H1 (cell line): ENCODE measurements around the gene PYGL. TPM values are rescaled to one million over a fixed set of nuclear protein-coding genes. Genes with fewer than 3 reads are reported as not detected.

Experiments used
- CTCF ChIA-PET: fragments of 300-600 bp; sonication (Branson Sonifier 250); formaldehyde crosslinking; loops from one replicate; lab custom pipeline; 2021; ENCODE audit not compliant: partially characterized antibody; lab: Charles Lee
- POLR2A ChIA-PET: fragments of 300-600 bp; sonication (Branson Sonifier 250); formaldehyde crosslinking; loops from one replicate; lab custom pipeline; 2021; ENCODE audit warnings: inconsistent platforms; ENCODE audit not compliant: partially characterized antibody; lab: Charles Lee
- DNase-seq, 2 experiments: peaks; one replicate each; pipeline versions ENCODE4 v3.0.0 to v3.0.0-alpha.2; 2010 to 2022; ENCODE audit warnings: low spot score in 2 of 2, low read depth in 1 of 2, mixed read lengths in 1 of 2
- FAIRE-seq: peaks from 2 replicates; lab custom pipeline; 2011; peaks lifted over from hg19 to GRCh38; lab: Jason Lieb, UNC
- H2AFZ ChIP-seq: 2 replicates; pipeline ENCODE4 v1.8.1; 2012; ENCODE audit warnings: low read length, inconsistent platforms
- H2AK5ac ChIP-seq: 2 replicates; pipeline ENCODE4 v1.6.1; 2013; ENCODE audit warnings: low read depth, low read length
- H2BK120ac ChIP-seq: replicated peaks from 2 replicates; pipeline ENCODE3; 2013; ENCODE audit warnings: low read depth, low read length, inconsistent platforms
- H2BK12ac ChIP-seq: 2 replicates; pipeline ENCODE4 v1.6.1; 2013; ENCODE audit warnings: low read depth, low read length
- H2BK15ac ChIP-seq: 2 replicates; pipeline ENCODE4 v1.6.1; 2013; ENCODE audit warnings: low read length
- H2BK20ac ChIP-seq: 2 replicates; pipeline ENCODE4 v1.6.1; 2013; ENCODE audit warnings: low read length
- H2BK5ac ChIP-seq: 2 replicates; pipeline ENCODE4 v1.6.1; 2013; ENCODE audit warnings: low read depth, low read length
- H3K14ac ChIP-seq: 2 replicates; pipeline ENCODE4 v1.6.1; 2013; ENCODE audit warnings: inconsistent platforms; ENCODE audit not compliant: insufficient read length
- H3K18ac ChIP-seq: 2 replicates; pipeline ENCODE4 v1.6.1; 2013; ENCODE audit warnings: low read length; ENCODE audit errors: extremely low read depth
- H3K23ac ChIP-seq: 2 replicates; pipeline ENCODE4 v1.6.1; 2013; ENCODE audit warnings: inconsistent platforms; ENCODE audit not compliant: insufficient read length
- H3K23me2 ChIP-seq: 2 replicates; pipeline ENCODE4 v1.6.1; 2013; ENCODE audit warnings: low read depth, low read length
- H3K27ac ChIP-seq: 2 replicates; pipeline ENCODE4 v1.6.1; 2011; ENCODE audit warnings: low read depth, low read length, inconsistent platforms
- H3K27me3 ChIP-seq, 4 experiments: replicated peaks in 1 of 4; 1 replicate in 1 of 4; 2 replicates in 3 of 4; pipeline versions ENCODE4 v1.6.1 to v1.8.1; 2011 to 2013; ENCODE audit warnings: low read length in 3 of 4, mild to moderate bottlenecking in 3 of 4, inconsistent platforms in 2 of 4, mixed read lengths in 2 of 4, moderate library complexity in 1 of 4; ENCODE audit not compliant: control insufficient read depth in 3 of 4, insufficient read depth in 3 of 4; ENCODE audit errors: extremely low read depth in 1 of 4
- H3K36me3 ChIP-seq, 4 experiments: 2 replicates each; pipeline versions ENCODE4 v1.6.1 to v1.8.1; 2011 to 2013; ENCODE audit warnings: mild to moderate bottlenecking in 4 of 4, low read length in 3 of 4, moderate library complexity in 2 of 4, control low read depth in 1 of 4, inconsistent platforms in 1 of 4; ENCODE audit not compliant: insufficient read depth in 4 of 4, control insufficient read depth in 2 of 4
- H3K4ac ChIP-seq: replicated peaks from 2 replicates; pipeline ENCODE3; 2013; ENCODE audit warnings: low read length, low read depth, mixed read lengths, inconsistent platforms; ENCODE audit not compliant: insufficient read length
- H3K4me1 ChIP-seq, 4 experiments: replicated peaks in 1 of 4; 1 replicate in 1 of 4; 2 replicates in 3 of 4; pipeline versions ENCODE4 v1.6.1 to v1.8.1; 2011 to 2013; ENCODE audit warnings: low read length in 3 of 4, inconsistent platforms in 2 of 4, mixed read lengths in 1 of 4; ENCODE audit not compliant: insufficient read depth in 4 of 4, control insufficient read depth in 3 of 4
- H3K4me2 ChIP-seq, 2 experiments: 2 replicates each; pipeline versions ENCODE4 v1.6.1 to v1.8.1; 2011 to 2013; ENCODE audit warnings: low read depth in 2 of 2, low read length in 2 of 2, control low read depth in 1 of 2, inconsistent platforms in 1 of 2, mild to moderate bottlenecking in 1 of 2; ENCODE audit not compliant: insufficient read depth in 1 of 2
- H3K4me3 ChIP-seq, 4 experiments: fragments of 200-600, 300-600 bp in 1 of 4; sonication (generic), shearing (Covaris generic), sonication (Bioruptor Twin) in 1 of 4; 2 replicates each; pipeline versions ENCODE4 v1.5.1 to v1.8.1; 2011 to 2016; ENCODE audit warnings: low read length in 4 of 4, low read depth in 3 of 4, control low read depth in 2 of 4, inconsistent platforms in 2 of 4, mild to moderate bottlenecking in 2 of 4, mixed read lengths in 1 of 4, moderate library complexity in 1 of 4; ENCODE audit not compliant: insufficient read depth in 2 of 4; ENCODE audit errors: extremely low read depth in 1 of 4
- H3K56ac ChIP-seq: replicated peaks from 2 replicates; pipeline ENCODE3; 2013; ENCODE audit warnings: low read depth, mild to moderate bottlenecking, mixed read lengths, low read length, inconsistent platforms; ENCODE audit not compliant: insufficient read length
- H3K79me1 ChIP-seq: 2 replicates; pipeline ENCODE4 v1.6.1; 2013; ENCODE audit warnings: low read depth, low read length, control low read depth
- H3K79me2 ChIP-seq, 2 experiments: 2 replicates each; pipeline versions ENCODE4 v1.6.1 to v1.8.1; 2012 to 2013; ENCODE audit warnings: low read length in 2 of 2, mild to moderate bottlenecking in 2 of 2, inconsistent platforms in 1 of 2; ENCODE audit not compliant: insufficient read depth in 2 of 2, control insufficient read depth in 1 of 2
- H3K9ac ChIP-seq, 4 experiments: replicated peaks in 1 of 4; 1 replicate in 1 of 4; 2 replicates in 3 of 4; pipeline versions ENCODE4 v1.6.1 to v1.8.1; 2011 to 2013; ENCODE audit warnings: low read depth in 3 of 4, low read length in 3 of 4, control low read depth in 2 of 4, mild to moderate bottlenecking in 2 of 4, moderate library complexity in 2 of 4, inconsistent platforms in 1 of 4; ENCODE audit errors: extremely low read depth in 1 of 4
- H3K9me3 ChIP-seq, 2 experiments: 2 replicates each; pipeline versions ENCODE4 v1.6.1 to v1.8.1; 2012 to 2013; ENCODE audit warnings: mild to moderate bottlenecking in 2 of 2, moderate library complexity in 2 of 2, control low read depth in 1 of 2, inconsistent platforms in 1 of 2, low read depth in 1 of 2, low read length in 1 of 2, mixed read lengths in 1 of 2; ENCODE audit not compliant: insufficient read depth in 2 of 2
- H4K20me1 ChIP-seq, 2 experiments: replicated peaks in 1 of 2; 2 replicates each; pipeline versions ENCODE3 to v1.8.1; 2011 to 2013; ENCODE audit warnings: inconsistent platforms in 2 of 2, low read length in 2 of 2, mild to moderate bottlenecking in 1 of 2; ENCODE audit not compliant: insufficient read depth in 2 of 2, control insufficient read depth in 1 of 2
- H4K5ac ChIP-seq: 2 replicates; pipeline ENCODE4 v1.6.1; 2013; ENCODE audit warnings: low read length, low read depth, mixed read lengths, inconsistent platforms; ENCODE audit not compliant: insufficient read length
- H4K8ac ChIP-seq: 2 replicates; pipeline ENCODE4 v1.8.0; 2013; ENCODE audit warnings: mild to moderate bottlenecking, moderate library complexity, low read length, inconsistent platforms; ENCODE audit not compliant: insufficient read depth; ENCODE audit errors: extremely low read depth
- H4K91ac ChIP-seq: replicated peaks from 2 replicates; pipeline ENCODE3; 2013; ENCODE audit warnings: low read length, mixed read lengths, inconsistent platforms; ENCODE audit not compliant: insufficient read length
- GTF2F1 ChIP-seq: IDR thresholded peaks from 2 replicates; pipeline ENCODE4 v1.6.1; 2012; ENCODE audit warnings: low read depth, low read length, improper control_type of control experiment, borderline replicate concordance
- MAX ChIP-seq: IDR thresholded peaks from 2 replicates; pipeline ENCODE4 v1.6.1; 2012; ENCODE audit warnings: inconsistent platforms
- PHF8 ChIP-seq: fragments of 200-600 bp; sonication (generic); conservative IDR thresholded peaks from 2 replicates; pipeline ENCODE4 v1.7.1; 2012; ENCODE audit warnings: low read depth, mild to moderate bottlenecking, inconsistent platforms, low read length, moderate library complexity
- POLR2AphosphoS5 ChIP-seq: IDR thresholded peaks from 2 replicates; pipeline ENCODE4 v1.6.1; 2011; ENCODE audit warnings: low read depth, low read length
- SAP30 ChIP-seq: fragments of 300-600 bp; sonication (generic); IDR thresholded peaks from 2 replicates; pipeline ENCODE4 v1.7.1; 2012; ENCODE audit warnings: low read length, moderate library complexity, mild to moderate bottlenecking, inconsistent platforms; ENCODE audit not compliant: insufficient read depth, insufficient replicate concordance
- SIN3A ChIP-seq, 2 experiments: IDR thresholded peaks in 1 of 2; conservative IDR thresholded peaks in 1 of 2; 2 replicates each; pipeline ENCODE4 v1.6.1; 2011 to 2012; ENCODE audit warnings: low read length in 2 of 2, improper control_type of control experiment in 1 of 2, low read depth in 1 of 2, mild to moderate bottlenecking in 1 of 2
- SP1 ChIP-seq: IDR thresholded peaks from 2 replicates; pipeline ENCODE4 v1.6.1; 2011; ENCODE audit warnings: low read depth, low read length
- SP4 ChIP-seq: IDR thresholded peaks from 2 replicates; pipeline ENCODE4 v1.6.1; 2012; ENCODE audit warnings: low read length, inconsistent platforms
- TAF1 ChIP-seq: IDR thresholded peaks from 2 replicates; pipeline ENCODE4 v1.6.1; 2011; ENCODE audit warnings: mild to moderate bottlenecking, low read depth, low read length
- WGBS, 2 experiments: shearing (Covaris generic) in 1 of 2; methylation state at CpG; one replicate each; pipeline versions ENCODE4 v1.1.6 to v1.1.7; 2013 to 2015; ENCODE audit warnings: low lambda C conversion rate in 2 of 2, mixed read lengths in 2 of 2, inconsistent platforms in 1 of 2, low coverage in 1 of 2, missing lambda C conversion rate in 1 of 2; ENCODE audit not compliant: insufficient replicate concordance in 2 of 2, insufficient coverage in 1 of 2, insufficient read length in 1 of 2; ENCODE audit errors: extremely low coverage in 1 of 2, missing lambda C conversion rate in 1 of 2; 5-methylcytosine and 5-hydroxymethylcytosine counted together
- polyA plus RNA-seq, 7 experiments: library from polyadenylated mRNA; depleted of rRNA in 3 of 7; stranded (reverse) in 5 of 7; unstranded in 2 of 7; fragments of >200 nt in 5 of 7; fragments of 200-250 nt in 2 of 7; gene quantifications; 1 replicate in 5 of 7; 2 replicates in 1 of 7; 4 replicates in 1 of 7; pipeline versions ENCODE4 v1.2.1 to v1.2.3, GENCODE V29; 2011 to 2013; ENCODE audit warnings: missing spikeins in 2 of 7, mixed read lengths in 2 of 7
- total RNA-seq: library from RNA; stranded (reverse); fragmentation: NEBNext Ultra II Directional; extraction: Animal tissue kit (Norgen Biotek cat#: 25700); gene quantifications from 2 replicates; pipeline ENCODE4 v1.2.1, GENCODE V29; 2021

PYGL gene
- total and polyA plus RNA-seq, 2 of the 8 experiments (the other 6 are each of a cell fraction or from before 2014, with no cell fraction given), result 26.1 to 50.5 TPM

GRCh38 chr14:50910495-50911420 lies 33.5 kb downstream of the PYGL start:
- peaks cover 5 to 38% (median 18%) of the 10 kb centered on the region in 4 experiments for H3K36me3 ChIP-seq
- H4K5ac ChIP-seq, result no peak overlapping the region
- no peak overlapping the region for H3K9ac ChIP-seq
- H3K18ac ChIP-seq, result no peak overlapping the region
- H3K56ac ChIP-seq, result no peak overlapping the region
- no peaks in the 10 kb centered on the region for H3K79me1 ChIP-seq
- no peaks in the 10 kb centered on the region for H3K27me3 ChIP-seq
- no peak overlapping the region for H3K4me2 ChIP-seq
- no peak overlapping the region for H2AK5ac ChIP-seq
- H2BK15ac ChIP-seq, result no peak overlapping the region
- H2AFZ ChIP-seq, result no peak overlapping the region
- POLR2A ChIA-PET, result interaction anchor here (0.6 to 2.8 kb wide), 2 partner anchors 14 to 33 kb away, joined by 4 to 9 read pairs; no protein-coding TSS in a partner anchor
- no peaks in the 10 kb centered on the region for H3K79me2 ChIP-seq
- WGBS, 2 experiments, result 85% methylated on average over 5 of the region's 5 CpGs; no CpG with 5 or more reads in 1 of the 2 experiments
- no peaks in the 10 kb centered on the region for H3K23me2 ChIP-seq
- H2BK120ac ChIP-seq, result no peak overlapping the region
- CTCF ChIA-PET, result interaction anchor here (1.4 to 1.5 kb wide), 3 partner anchors 25 to 49 kb away, joined by 3 to 6 read pairs (median 4); no protein-coding TSS in a partner anchor
- H3K27ac ChIP-seq, result no peak overlapping the region
- H3K23ac ChIP-seq, result no peak overlapping the region
- no peak overlapping the region for H3K4ac ChIP-seq
- no peak overlapping the region for H2BK12ac ChIP-seq
- H2BK20ac ChIP-seq, result no peak overlapping the region
- H3K14ac ChIP-seq, result no peak overlapping the region
- no peaks in the 10 kb centered on the region for H3K9me3 ChIP-seq
- TF ChIP-seq SAP30 (no peak), MAX (no peak), POLR2AphosphoS5 (no peak), SP4 (no peak), SP1 (no peak), TAF1 (no peak), GTF2F1 (no peak), PHF8 (no peak), SIN3A (conservative IDR thresholded peaks at IDR 0.05 in 1 of 2, IDR thresholded peaks at IDR 0.05 in 1 of 2; ENCODE audit: low read depth in 1 of 2, low read length in 2 of 2) (no peak)
- no peak overlapping the region for H2BK5ac ChIP-seq
- FAIRE-seq, result no peak
- H4K20me1 ChIP-seq, result peaks cover 0 to 3% of the 10 kb centered on the region in 2 experiments
- H3K4me1 ChIP-seq, result peaks cover 0 to 10% (median 1%) of the 10 kb centered on the region in 4 experiments; a peak in 4 of 7 replicates
- DNase-seq, result no peak
- no peak overlapping the region for H4K91ac ChIP-seq
- H3K4me3 ChIP-seq, result no peak overlapping the region
- H4K8ac ChIP-seq, result no peak overlapping the region
